Left ventricle myocardium inferior (tissue), 1 donor: ENCODE data around the gene LGI4. TPM values are rescaled to one million over a fixed set of nuclear protein-coding genes. Genes with fewer than 3 reads are reported as not detected.
A peak's percentile ranks its signal among the peaks of the same experiment; 100 is the strongest.

ENCODE experiments used
- DNase-seq: peaks from one replicate; pipeline ENCODE4 v3.0.0-alpha.2; 2020
- H3K27ac ChIP-seq: fragments of 200-600 bp; replicated peaks from 2 replicates; pipeline ENCODE4 v1.8.0; 2021
- H3K27me3 ChIP-seq: fragments of 200-600 bp; 2 replicates; pipeline ENCODE4 v1.8.0; 2021; ENCODE audit warnings: low read depth
- H3K36me3 ChIP-seq: fragments of 200-600 bp; 2 replicates; pipeline ENCODE4 v1.8.0; 2021
- H3K4me1 ChIP-seq: fragments of 200-600 bp; 2 replicates; pipeline ENCODE4 v1.8.0; 2021
- H3K4me3 ChIP-seq: fragments of 200-600 bp; 2 replicates; pipeline ENCODE4 v1.8.0; 2021; ENCODE audit warnings: mild to moderate bottlenecking, moderate library complexity
- H3K9me3 ChIP-seq: fragments of 200-600 bp; replicated peaks from 2 replicates; pipeline ENCODE4 v1.8.0; 2021
- CTCF ChIP-seq: fragments of 200-600 bp; IDR thresholded peaks from 2 replicates; pipeline ENCODE4 v1.8.0; 2021; ENCODE audit warnings: antibody characterized with exemption, mild to moderate bottlenecking, borderline replicate concordance
- intact Hi-C: fragments of 100-400 bp; cut with micrococcal nuclease; formaldehyde crosslinking; loops from one replicate; pipeline ENCODE4 v1.11.0; 2022
- total RNA-seq: library from RNA; stranded (reverse); fragmentation: NEBNext Ultra II Directional; extraction: Animal tissue kit (Norgen Biotek cat#: 25700); gene quantifications from one replicate; pipeline ENCODE4 v1.2.1, GENCODE V29; 2021
- donor health status: DM: no; HTN: yes; CAD: no; lungs with severe emphysema.

LGI4 gene
- total RNA-seq, 1 donor from 2014 or later: 8.4 TPM

GRCh38 chr19:35115177-35115951, 19.5 kb downstream of the LGI4 start, which contains the start of gene FXYD3:
FXYD3 (plus strand) TSS chr19:35115823; CDS start chr19:35119377, 3,554 bp downstream.
- peak within 1 kb of the TSS; percentile 54 for H3K4me3 ChIP-seq
- no peak for TF ChIP-seq CTCF
- no peak for DNase-seq
- peak within 1 kb of the TSS; percentile 51 for H3K27ac ChIP-seq
- H3K4me1 ChIP-seq: peaks cover 19% of the 10 kb centered on the region
- H3K9me3 ChIP-seq: no peaks in the 10 kb centered on the region
- no peaks in the 10 kb centered on the region for H3K36me3 ChIP-seq
- no peaks in the 10 kb centered on the region for H3K27me3 ChIP-seq
- intact Hi-C loops: no loop called here

- Histone ChIP-seq H3K36me3 (no peaks in the 10 kb centered on the region), H3K27ac (no peak overlapping the region), H3K4me3 (peak overlapping the region; percentile 54), H3K9me3 (no peaks in the 10 kb centered on the region), H3K4me1 (peaks cover 19% of the 10 kb centered on the region), H3K27me3 (no peaks in the 10 kb centered on the region)
- peak; percentile 72 for DNase-seq
- intact Hi-C loops: no loop called here
- TF ChIP-seq CTCF: no peak
Measured at GRCh38 chr19:35114353-35115176, 20.3 kb downstream of the LGI4 start.

GRCh38 chr19:35112995-35113688, 21.7 kb downstream of the LGI4 start:
- DNase-seq: no peak
- Histone ChIP-seq H3K27me3 (no peaks in the 10 kb centered on the region), H3K9me3 (no peaks in the 10 kb centered on the region), H3K27ac (no peak overlapping the region), H3K4me1 (peaks cover 14% of the 10 kb centered on the region), H3K36me3 (no peaks in the 10 kb centered on the region), H3K4me3 (no peak overlapping the region)
- no peak for TF ChIP-seq CTCF
- intact Hi-C loops: no loop called here

GRCh38 chr19:35110974-35111373, 23.9 kb downstream of the LGI4 start:
- Histone ChIP-seq H3K4me1 (peaks cover 14% of the 10 kb centered on the region), H3K36me3 (no peaks in the 10 kb centered on the region), H3K9me3 (no peaks in the 10 kb centered on the region), H3K27me3 (no peaks in the 10 kb centered on the region), H3K27ac (no peak overlapping the region), H3K4me3 (no peak overlapping the region)
- DNase-seq: no peak
- intact Hi-C loops: no loop called here
- no peak for TF ChIP-seq CTCF

GRCh38 chr19:35109395-35110112, 25.3 kb downstream of the LGI4 start:
- no peak for TF ChIP-seq CTCF
- intact Hi-C loops: no loop called here
- H3K9me3 ChIP-seq: no peaks in the 10 kb centered on the region
- peaks cover 4% of the 10 kb centered on the region for H3K4me1 ChIP-seq
- no peak for DNase-seq
- H3K27ac ChIP-seq: no peak overlapping the region
- H3K36me3 ChIP-seq: no peaks in the 10 kb centered on the region
- H3K27me3 ChIP-seq: no peaks in the 10 kb centered on the region
- no peak overlapping the region for H3K4me3 ChIP-seq
